ENCODE data around the gene MBD6.

The MBD6 gene

DNA sequence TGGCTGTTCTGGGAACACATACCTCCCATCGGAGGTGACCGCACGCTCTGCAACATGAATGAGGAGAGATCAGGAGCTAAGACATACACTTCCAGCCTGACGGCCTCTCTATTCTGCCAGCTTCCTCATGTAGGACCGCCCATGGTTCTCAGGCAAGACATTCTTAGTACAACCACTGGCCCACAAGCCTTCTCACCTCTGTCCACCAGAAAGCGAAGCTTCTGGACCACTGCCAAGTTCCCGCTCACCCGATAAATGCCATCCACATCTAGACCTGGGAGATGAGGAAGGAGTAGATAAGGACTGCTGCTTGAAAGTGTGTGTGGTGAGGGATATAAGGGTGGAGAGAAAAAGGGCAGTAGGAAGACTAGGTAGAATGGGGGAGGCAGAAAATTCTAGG lies 48.2 kb upstream of the MBD6 start:
- no peaks in the 10 kb centered on the region for H3K79me2 ChIP-seq (ENCODE audit: insufficient read depth, low read length)
- H3K4me2 ChIP-seq (ENCODE audit: low read depth, low read length, poor library complexity, severe bottlenecking): no peak overlapping the region
- 0 out of 2 replicates have a peak, but pooled peaks cover 7% of the 10 kb centered on the region for H3F3A ChIP-seq (ENCODE audit: insufficient read depth)
- H3K4me3 ChIP-seq (ENCODE audit: insufficient read depth, low read length, poor library complexity, severe bottlenecking): no peak overlapping the region
- H3K9me2 ChIP-seq (replicated peaks; ENCODE audit: insufficient read depth, low read length): no peaks in the 10 kb centered on the region
- H3K36me3 ChIP-seq (ENCODE audit: low read length): no peaks in the 10 kb centered on the region
- no peaks in the 10 kb centered on the region for H4K20me1 ChIP-seq (ENCODE audit: low read depth, low read length)
- H3K27me3 ChIP-seq (ENCODE audit: low read length): no peaks in the 10 kb centered on the region
- no peak overlapping the region for H3K27ac ChIP-seq (ENCODE audit: low read depth, low read length)
- no peak for TF ChIP-seq EZH2phosphoT487 (conservative IDR thresholded peaks at IDR 0.05; ENCODE audit: low read length)
- TF ChIP-seq CTCF (IDR thresholded peaks at IDR 0.05; ENCODE audit: insufficient read depth, low read length, poor library complexity, severe bottlenecking): no peak
- H2AFZ ChIP-seq (ENCODE audit: low read depth, low read length, severe bottlenecking): no peak overlapping the region
- no peaks in the 10 kb centered on the region for H3K9me3 ChIP-seq (ENCODE audit: insufficient read depth, low read length)
- no peak overlapping the region for H3K9ac ChIP-seq (ENCODE audit: low read length)

DNA sequence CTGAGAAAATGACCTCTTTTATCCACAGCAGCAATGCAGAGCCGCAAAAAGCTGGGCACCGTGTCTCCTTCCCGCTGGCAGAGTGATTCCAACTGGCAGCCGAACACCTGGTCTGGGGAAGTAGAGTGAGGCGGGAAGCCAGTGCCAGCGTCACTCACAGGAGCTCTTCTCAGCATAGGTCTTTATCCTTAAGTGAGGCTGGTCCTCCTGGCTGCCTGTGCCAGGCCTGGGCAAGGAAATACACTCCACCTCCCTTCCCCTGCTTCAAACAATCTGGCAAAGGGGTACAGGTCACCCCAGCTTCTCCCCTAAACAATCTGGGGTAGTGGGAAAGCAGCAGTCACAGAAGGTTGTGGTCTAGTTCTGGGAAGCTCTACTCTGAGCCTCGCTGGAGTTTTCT lies 47.8 kb upstream of the MBD6 start:
- no peak for TF ChIP-seq CTCF (IDR thresholded peaks at IDR 0.05; ENCODE audit: insufficient read depth, low read length, poor library complexity, severe bottlenecking)
- no peak for TF ChIP-seq EZH2phosphoT487 (conservative IDR thresholded peaks at IDR 0.05; ENCODE audit: low read length)
- H3F3A ChIP-seq (ENCODE audit: insufficient read depth): 0 out of 2 replicates have a peak, but pooled peaks cover 7% of the 10 kb centered on the region
- no peak overlapping the region for H3K4me2 ChIP-seq (ENCODE audit: low read depth, low read length, poor library complexity, severe bottlenecking)
- H3K9me3 ChIP-seq (ENCODE audit: insufficient read depth, low read length): no peaks in the 10 kb centered on the region
- H3K9ac ChIP-seq (ENCODE audit: low read length): no peak overlapping the region
- no peak overlapping the region for H3K4me3 ChIP-seq (ENCODE audit: insufficient read depth, low read length, poor library complexity, severe bottlenecking)
- no peaks in the 10 kb centered on the region for H3K79me2 ChIP-seq (ENCODE audit: insufficient read depth, low read length)
- H3K36me3 ChIP-seq (ENCODE audit: low read length): no peaks in the 10 kb centered on the region
- H3K9me2 ChIP-seq (replicated peaks; ENCODE audit: insufficient read depth, low read length): no peaks in the 10 kb centered on the region
- no peak overlapping the region for H3K27ac ChIP-seq (ENCODE audit: low read depth, low read length)
- no peaks in the 10 kb centered on the region for H4K20me1 ChIP-seq (ENCODE audit: low read depth, low read length)
- no peak overlapping the region for H2AFZ ChIP-seq (ENCODE audit: low read depth, low read length, severe bottlenecking)
- no peaks in the 10 kb centered on the region for H3K27me3 ChIP-seq (ENCODE audit: low read length)

DNA sequence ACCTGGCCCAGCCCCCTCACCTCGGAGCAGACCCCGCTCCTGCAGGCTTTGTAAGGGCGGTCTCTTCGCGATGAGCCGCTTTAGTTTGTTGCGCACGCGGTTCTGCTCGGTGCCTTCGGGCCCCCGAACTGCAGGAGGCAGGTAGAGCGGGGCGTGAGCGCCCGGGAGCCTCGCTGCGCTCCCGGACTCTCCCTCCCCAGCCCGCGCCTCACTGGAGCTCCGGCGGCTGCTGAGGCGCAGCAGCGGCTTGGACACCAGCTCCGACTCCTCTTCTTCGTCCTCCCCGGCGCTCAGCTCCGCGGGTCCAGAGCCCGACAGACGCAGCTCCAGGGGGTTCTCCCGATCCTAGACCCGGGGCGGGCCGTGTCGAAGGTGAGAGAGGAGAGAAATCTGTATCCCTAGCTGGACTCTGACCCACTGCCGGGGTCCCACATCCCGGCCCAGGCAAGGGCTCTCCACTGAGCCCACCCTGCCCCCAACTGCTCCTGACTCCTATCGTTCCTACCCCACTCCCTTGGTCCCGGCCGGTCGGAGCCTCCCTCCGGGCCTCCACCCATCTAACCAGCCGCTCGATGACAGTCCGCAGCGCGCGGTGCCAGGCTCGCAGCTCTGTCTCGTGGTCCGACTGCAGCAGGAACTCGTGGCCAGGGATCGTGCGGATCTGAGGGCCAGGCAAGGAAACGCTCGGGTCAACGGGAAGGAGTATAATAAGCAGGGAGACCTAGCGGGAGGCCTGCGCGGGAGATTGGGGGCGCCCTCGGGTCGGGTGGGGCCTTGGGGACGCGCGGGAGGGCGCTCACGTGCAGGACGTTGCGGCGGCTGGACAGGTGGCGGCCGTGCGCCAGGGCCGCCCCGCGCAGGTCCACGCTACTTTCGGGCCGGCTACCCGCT lies 47.1 kb upstream of the MBD6 start:
- no peak for TF ChIP-seq EZH2phosphoT487 (conservative IDR thresholded peaks at IDR 0.05; ENCODE audit: low read length)
- TF ChIP-seq CTCF (IDR thresholded peaks at IDR 0.05; ENCODE audit: insufficient read depth, low read length, poor library complexity, severe bottlenecking): no peak
- Histone ChIP-seq H3K9me3 (ENCODE audit: insufficient read depth, low read length) (no peaks in the 10 kb centered on the region), H4K20me1 (ENCODE audit: low read depth, low read length) (no peaks in the 10 kb centered on the region), H3K9me2 (replicated peaks; ENCODE audit: insufficient read depth, low read length) (no peaks in the 10 kb centered on the region), H3K27me3 (ENCODE audit: low read length) (no peaks in the 10 kb centered on the region), H3K79me2 (ENCODE audit: insufficient read depth, low read length) (no peaks in the 10 kb centered on the region), H2AFZ (ENCODE audit: low read depth, low read length, severe bottlenecking) (no peak overlapping the region), H3K27ac (ENCODE audit: low read depth, low read length) (no peak overlapping the region), H3K4me3 (ENCODE audit: insufficient read depth, low read length, poor library complexity, severe bottlenecking) (no peak overlapping the region), H3K4me2 (ENCODE audit: low read depth, low read length, poor library complexity, severe bottlenecking) (no peak overlapping the region), H3K36me3 (ENCODE audit: low read length) (no peaks in the 10 kb centered on the region), H3F3A (ENCODE audit: insufficient read depth) (0 out of 2 replicates have a peak, but pooled peaks cover 7% of the 10 kb centered on the region), H3K9ac (ENCODE audit: low read length) (no peak overlapping the region)

Data from SU-DHL-6 (cell line).